ENCODE data around the gene ANKRD44.

The ANKRD44 gene

DNA sequence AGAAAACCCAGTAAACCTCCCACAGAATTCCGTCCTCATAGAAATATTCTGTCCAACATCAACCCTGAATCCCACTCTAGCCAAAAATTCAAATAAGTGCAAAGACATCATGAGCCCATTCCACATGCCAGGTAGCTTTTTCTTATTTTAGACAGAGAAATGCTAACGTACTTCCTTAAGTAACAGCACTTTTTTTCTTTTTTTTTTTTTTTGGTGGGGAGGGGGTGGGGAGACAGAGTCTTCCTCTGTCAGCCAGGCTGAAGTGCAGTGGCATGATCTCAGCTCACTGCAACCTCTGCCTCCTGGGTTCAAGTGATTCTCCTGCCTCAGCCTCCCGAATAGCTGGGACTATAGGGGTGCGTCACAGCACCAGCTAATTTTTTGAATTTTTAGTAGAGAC lies 45.5 kb downstream of the ANKRD44 start:
- TF ChIP-seq REST (IDR thresholded peaks at IDR 0.05; ENCODE audit: insufficient read depth in 1 of 2, low read depth in 2 of 2, low read length in 2 of 2): no peak
- no peak for TF ChIP-seq SIN3A (IDR thresholded peaks at IDR 0.05; ENCODE audit: borderline replicate concordance, insufficient read depth, low read length)
- no peak for TF ChIP-seq FOXP2 (optimal IDR thresholded peaks at IDR 0.05; ENCODE audit: borderline replicate concordance, extremely low read depth, extremely low read length, insufficient read depth)
- TF ChIP-seq TAF1 (IDR thresholded peaks at IDR 0.05; ENCODE audit: borderline replicate concordance, insufficient read depth, low read length): no peak
- TF ChIP-seq POLR2AphosphoS5 (IDR thresholded peaks at IDR 0.05; ENCODE audit: low read depth, low read length): no peak

DNA sequence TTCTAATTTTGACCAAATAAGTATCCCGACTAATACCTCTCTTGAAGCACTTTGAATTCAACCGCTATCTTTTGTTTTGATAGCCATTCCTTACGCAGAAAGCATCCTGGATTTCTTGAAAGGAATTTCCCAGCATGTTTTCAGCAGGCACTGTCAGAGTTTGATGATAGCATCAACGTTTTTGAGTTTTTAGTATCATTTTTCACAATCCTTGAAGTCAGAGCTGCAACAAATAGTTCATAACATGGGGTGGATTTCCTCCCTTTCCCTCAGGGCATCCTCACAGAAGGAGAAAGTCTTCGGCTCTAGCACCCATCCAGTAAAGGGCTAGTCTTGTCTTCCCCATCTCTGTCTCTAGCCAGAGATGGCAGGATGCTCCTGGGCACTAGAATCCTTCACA lies 46.2 kb downstream of the ANKRD44 start:
- TF ChIP-seq TAF1 (IDR thresholded peaks at IDR 0.05; ENCODE audit: borderline replicate concordance, insufficient read depth, low read length): no peak
- TF ChIP-seq SIN3A (IDR thresholded peaks at IDR 0.05; ENCODE audit: borderline replicate concordance, insufficient read depth, low read length): no peak
- TF ChIP-seq FOXP2 (optimal IDR thresholded peaks at IDR 0.05; ENCODE audit: borderline replicate concordance, extremely low read depth, extremely low read length, insufficient read depth): no peak
- TF ChIP-seq POLR2AphosphoS5 (IDR thresholded peaks at IDR 0.05; ENCODE audit: low read depth, low read length): no peak
- no peak for TF ChIP-seq REST (IDR thresholded peaks at IDR 0.05; ENCODE audit: insufficient read depth in 1 of 2, low read depth in 2 of 2, low read length in 2 of 2)

- TF ChIP-seq SIN3A (IDR thresholded peaks at IDR 0.05; ENCODE audit: borderline replicate concordance, insufficient read depth, low read length): no peak
- TF ChIP-seq FOXP2 (optimal IDR thresholded peaks at IDR 0.05; ENCODE audit: borderline replicate concordance, extremely low read depth, extremely low read length, insufficient read depth): no peak
- TF ChIP-seq REST (IDR thresholded peaks at IDR 0.05; ENCODE audit: insufficient read depth in 1 of 2, low read depth in 2 of 2, low read length in 2 of 2): no peak
- TF ChIP-seq TAF1 (IDR thresholded peaks at IDR 0.05; ENCODE audit: borderline replicate concordance, insufficient read depth, low read length): no peak
- no peak for TF ChIP-seq POLR2AphosphoS5 (IDR thresholded peaks at IDR 0.05; ENCODE audit: low read depth, low read length)
Observed at GRCh38 chr2:197263077-197263476, 47.5 kb downstream of the ANKRD44 start.

DNA sequence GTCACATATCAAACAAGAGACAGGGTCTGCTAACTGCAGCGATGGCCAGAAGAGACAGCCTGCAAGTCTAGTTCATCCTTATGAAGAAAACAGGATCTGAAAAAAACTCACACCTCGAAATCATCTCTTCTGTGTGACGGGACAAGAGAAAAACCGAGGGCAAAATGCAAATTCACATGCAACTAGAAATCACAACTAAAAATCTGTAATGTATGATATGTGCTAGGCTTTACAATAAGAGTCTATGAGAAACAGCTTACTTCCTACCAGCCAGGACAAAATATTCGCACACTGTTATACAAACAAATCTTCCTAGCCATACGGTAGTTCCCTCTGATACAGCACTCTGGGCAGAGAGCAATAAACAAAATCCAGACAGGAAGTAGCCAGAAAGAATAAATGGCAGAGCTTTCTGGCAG lies 48.8 kb downstream of the ANKRD44 start:
- no peak for TF ChIP-seq REST (IDR thresholded peaks at IDR 0.05; ENCODE audit: insufficient read depth in 1 of 2, low read depth in 2 of 2, low read length in 2 of 2)

GRCh38 chr2:197259470-197259999 lies 51.0 kb downstream of the ANKRD44 start:
- no peak for TF ChIP-seq FOXP2 (optimal IDR thresholded peaks at IDR 0.05; ENCODE audit: borderline replicate concordance, extremely low read depth, extremely low read length, insufficient read depth)
- TF ChIP-seq TAF1 (IDR thresholded peaks at IDR 0.05; ENCODE audit: borderline replicate concordance, insufficient read depth, low read length): no peak
- no peak for TF ChIP-seq SIN3A (IDR thresholded peaks at IDR 0.05; ENCODE audit: borderline replicate concordance, insufficient read depth, low read length)
- no peak for TF ChIP-seq POLR2AphosphoS5 (IDR thresholded peaks at IDR 0.05; ENCODE audit: low read depth, low read length)
- TF ChIP-seq REST (IDR thresholded peaks at IDR 0.05; ENCODE audit: insufficient read depth in 1 of 2, low read depth in 2 of 2, low read length in 2 of 2): no peak

Measured in PFSK-1 (cell line).